K562 (cell line): Measurements from ENCODE around the gene DLGAP3. TPM values are rescaled to one million over a fixed set of nuclear protein-coding genes. Genes with fewer than 3 reads are reported as not detected.
A peak's percentile ranks its signal among the peaks of the same experiment; 100 is the strongest.

ENCODE experiments used
- ATAC-seq: fragments of 200-7000 bp; cut with Tn5 transposase; 3 replicates; pipeline ENCODE4 v1.9.1; 2020; ENCODE audit warnings: moderate library complexity
- BruUV-seq: library from RNA; stranded (reverse); fragments of 400-500 nt; replicated peaks from 2 replicates; lab custom pipeline; 2021; lab: Mats Ljungman, UMichigan
- CTCF ChIA-PET: fragments of 300-600 bp; formaldehyde crosslinking; extraction: SDS; loops from one replicate; lab custom pipeline; 2021; ENCODE audit warnings: low intra/inter-chr PET ratio; lab: Yijun Ruan, JAX
- POLR2A ChIA-PET: fragments of 300-600, 350-650 bp; sonication (Branson Sonifier 250); formaldehyde crosslinking; extraction: SDS; loops from one replicate; lab custom pipeline; 2021; ENCODE audit warnings: antibody characterized with exemption, inconsistent platforms; lab: Yijun Ruan, JAX
- DNase-seq, 4 experiments: peaks; one replicate each; pipeline versions ENCODE4 v3.0.0 to v3.0.0-alpha.2; 2011 to 2018; ENCODE audit warnings: low spot score in 3 of 4, mixed read lengths in 3 of 4; ENCODE audit errors: extremely low read depth in 1 of 4
- FAIRE-seq: peaks from 2 replicates; lab custom pipeline; 2011; peaks lifted over from hg19 to GRCh38; lab: Jason Lieb, UNC
- H2AFZ ChIP-seq: 2 replicates; pipeline ENCODE4 v1.6.0; 2011; ENCODE audit warnings: low read depth, low read length, control low read depth, inconsistent platforms
- H3K27ac ChIP-seq: fragments of 200-600 bp; 3 replicates; pipeline ENCODE4 v1.8.0; 2011; ENCODE audit warnings: low read depth, mild to moderate bottlenecking, control low read depth, inconsistent platforms, low read length, moderate library complexity, mixed read lengths; ENCODE audit errors: extremely low read depth
- H3K27me3 ChIP-seq, 2 experiments: fragments of 300-600 bp in 1 of 2; 2 replicates in 1 of 2; 3 replicates in 1 of 2; pipeline versions ENCODE4 v1.6.0 to v1.8.0; 2011; ENCODE audit warnings: inconsistent platforms in 2 of 2, low read length in 2 of 2, mild to moderate bottlenecking in 1 of 2, mixed read lengths in 1 of 2, moderate library complexity in 1 of 2; ENCODE audit not compliant: control insufficient read depth in 2 of 2, insufficient read depth in 2 of 2
- H3K36me3 ChIP-seq: fragments of 300-600 bp; 3 replicates; pipeline ENCODE4 v1.8.0; 2011; ENCODE audit warnings: mild to moderate bottlenecking, low read length, inconsistent platforms; ENCODE audit not compliant: control insufficient read depth, insufficient read depth
- H3K4me1 ChIP-seq, 2 experiments: fragments of 200-600 bp in 1 of 2; replicated peaks in 1 of 2; 2 replicates in 1 of 2; 3 replicates in 1 of 2; pipeline versions ENCODE4 v1.5.1 to v1.8.0; 2011; ENCODE audit warnings: inconsistent platforms in 2 of 2, low read length in 2 of 2, mild to moderate bottlenecking in 1 of 2, mixed read lengths in 1 of 2, moderate library complexity in 1 of 2; ENCODE audit not compliant: control insufficient read depth in 2 of 2, insufficient read depth in 2 of 2
- H3K4me2 ChIP-seq: 2 replicates; pipeline ENCODE4 v1.6.1; 2011; ENCODE audit warnings: low read length, control low read depth, inconsistent platforms, mixed read lengths; ENCODE audit not compliant: insufficient read depth
- H3K4me3 ChIP-seq: fragments of 200-600 bp; sonication (generic), shearing (Covaris generic); 2 replicates; pipeline ENCODE4 v1.5.1; 2016; ENCODE audit warnings: control low read depth, inconsistent platforms
- H3K79me2 ChIP-seq: fragments of 200-600 bp; 3 replicates; pipeline ENCODE4 v1.8.0; 2011; ENCODE audit warnings: low read length, inconsistent platforms; ENCODE audit not compliant: control insufficient read depth, insufficient read depth
- H3K9ac ChIP-seq, 2 experiments: 2 replicates each; pipeline versions ENCODE4 v1.6.0 to v1.6.1; 2011; ENCODE audit warnings: low read depth in 2 of 2, low read length in 2 of 2, control low read depth in 1 of 2, inconsistent platforms in 1 of 2, mild to moderate bottlenecking in 1 of 2, mixed read lengths in 1 of 2; ENCODE audit not compliant: insufficient read depth in 1 of 2
- H3K9me1 ChIP-seq: one replicate; pipeline ENCODE4 v1.6.0; 2011; ENCODE audit warnings: inconsistent platforms, mild to moderate bottlenecking, low read length, moderate library complexity; ENCODE audit not compliant: control insufficient read depth, insufficient read depth
- H3K9me3 ChIP-seq: replicated peaks from 2 replicates; pipeline ENCODE4 v1.5.1; 2011; ENCODE audit warnings: low read depth, low read length, inconsistent platforms; ENCODE audit not compliant: control insufficient read depth, insufficient read depth
- H4K20me1 ChIP-seq: replicated peaks from 2 replicates; pipeline ENCODE4 v1.6.1; 2011; ENCODE audit warnings: low read length, inconsistent platforms, mixed read lengths; ENCODE audit not compliant: control insufficient read depth, insufficient read depth
- EP300 ChIP-seq: IDR thresholded peaks from 2 replicates; pipeline ENCODE4 v1.6.1; 2012; ENCODE audit warnings: low read length, improper control_type of control experiment
- ETV6 ChIP-seq, 3 experiments: fragments of 150-350 bp in 1 of 3; sonication (generic) in 1 of 3; formaldehyde crosslinking in 1 of 3; IDR thresholded peaks; 2 replicates each; pipeline versions ENCODE4 v1.6.1 to v1.8.0; 2014 to 2022; ENCODE audit warnings: borderline replicate concordance in 2 of 3, low read depth in 2 of 3, antibody characterized with exemption in 1 of 3, low read length in 1 of 3, mild to moderate bottlenecking in 1 of 3, missing genetic modification reagents in 1 of 3
- IFI16 ChIP-seq: fragments of 250-450 bp; sonication (Bioruptor Pico); IDR thresholded peaks from 2 replicates; pipeline ENCODE4 v2.1.2; 2022; ENCODE audit warnings: mild to moderate bottlenecking, inconsistent platforms
- ILK ChIP-seq: fragments of 450-650 bp; IDR thresholded peaks from 2 replicates; pipeline ENCODE4 v1.6.1; 2016; ENCODE audit warnings: missing genetic modification characterization, low read depth, mild to moderate bottlenecking, missing compliant biosample characterization, moderate library complexity, borderline replicate concordance
- KDM5B ChIP-seq: fragments of 200-600 bp; sonication (generic); IDR thresholded peaks from 2 replicates; pipeline ENCODE4 v1.6.1; 2012; ENCODE audit warnings: low read depth, mild to moderate bottlenecking, moderate library complexity, low read length, control low read depth, inconsistent platforms; ENCODE audit not compliant: insufficient replicate concordance
- SMARCE1 ChIP-seq: fragments of 450-650 bp; IDR thresholded peaks from 2 replicates; pipeline ENCODE4 v1.7.1; 2016; ENCODE audit warnings: mild to moderate bottlenecking
- ZFP1 ChIP-seq: fragments of 450-650 bp; formaldehyde crosslinking; IDR thresholded peaks from 2 replicates; pipeline ENCODE4 v1.4.0; 2020; ENCODE audit warnings: mild to moderate bottlenecking, mixed read lengths
- ZNF24 ChIP-seq: fragments of 450-650 bp; IDR thresholded peaks from 2 replicates; pipeline ENCODE4 v1.6.1; 2016
- WGBS: fragments of 100-300 bp; shearing (Covaris generic); methylation state at CpG from one replicate; pipeline ENCODE4 v1.1.6; 2016; ENCODE audit warnings: low coverage, mixed read lengths; ENCODE audit not compliant: insufficient coverage; ENCODE audit errors: missing lambda C conversion rate; 5-methylcytosine and 5-hydroxymethylcytosine counted together
- in situ Hi-C: fragments of 300-500 bp; cut with MboI; formaldehyde crosslinking; loops from 4 replicates; pipeline ENCODE4 v1.15.0; 2018; ENCODE audit warnings: inconsistent platforms, mixed read lengths
- intact Hi-C: fragments of 100-400 bp; cut with micrococcal nuclease; formaldehyde crosslinking; loops from 2 replicates; pipeline ENCODE4 v1.14.2; 2022
- polyA plus RNA-seq, 8 experiments: library from polyadenylated mRNA; depleted of rRNA in 4 of 8; stranded (reverse) in 5 of 8; unstranded in 3 of 8; fragments of >200 nt; fragmentation: Nextera tagmentation in 2 of 8; fragmentation: Illumina TruSeq in 1 of 8; extraction: Ambion mirVana in 2 of 8; extraction: Trizol in 1 of 8; gene quantifications; 2 replicates each; pipeline versions ENCODE4 v1.2.1 to v1.2.3, GENCODE V29; 2011 to 2014; ENCODE audit warnings: inconsistent platforms in 1 of 8, missing spikeins in 1 of 8
- total RNA-seq, 7 experiments: library from RNA; depleted of rRNA in 6 of 7; stranded (reverse); fragments of >200 nt in 6 of 7; fragmentation: Illumina TruSeq in 2 of 7; extraction: Trizol in 2 of 7; gene quantifications; 2 replicates each; pipeline versions ENCODE4 v1.2.1 to v1.2.3, GENCODE V29; 2011 to 2021; ENCODE audit warnings: low replicate concordance in 1 of 7
- TF ChIP-seq, protein P1 (sequence below): fragments of 250-450 bp; sonication (Bioruptor Pico); IDR thresholded peaks from 2 replicates; pipeline ENCODE4 v1.4.0; 2020
- TF ChIP-seq, protein P2 (sequence below): fragments of 250-450 bp; sonication (Bioruptor Pico); IDR thresholded peaks from 2 replicates; pipeline ENCODE4 v1.8.0; 2021; ENCODE audit warnings: borderline replicate concordance, mild to moderate bottlenecking, moderate library complexity; ENCODE audit not compliant: poor library complexity, severe bottlenecking
- TF ChIP-seq, protein P3 (sequence below): conservative IDR thresholded peaks from 2 replicates; pipeline ENCODE4 v1.6.1; 2011; ENCODE audit warnings: low read depth, mild to moderate bottlenecking, low read length; ENCODE audit not compliant: control insufficient read depth
- TF ChIP-seq, protein P4 (sequence below), 2 experiments: fragments of 250-450 bp in 1 of 2; fragments of 450-650 bp in 1 of 2; sonication (Bioruptor Pico) in 1 of 2; IDR thresholded peaks; 2 replicates each; pipeline versions ENCODE4 v1.6.1 to v1.8.0; 2016 to 2021; ENCODE audit warnings: mild to moderate bottlenecking in 2 of 2, moderate library complexity in 2 of 2, missing compliant biosample characterization in 1 of 2, missing genetic modification characterization in 1 of 2

The DLGAP3 gene
- total and polyA plus RNA-seq, 9 of the 15 experiments (the other 6 are each of a cell fraction or from before 2014, with no cell fraction given): 0.01 to 0.16 (median 0.07) TPM; not detected in 6

DNA sequence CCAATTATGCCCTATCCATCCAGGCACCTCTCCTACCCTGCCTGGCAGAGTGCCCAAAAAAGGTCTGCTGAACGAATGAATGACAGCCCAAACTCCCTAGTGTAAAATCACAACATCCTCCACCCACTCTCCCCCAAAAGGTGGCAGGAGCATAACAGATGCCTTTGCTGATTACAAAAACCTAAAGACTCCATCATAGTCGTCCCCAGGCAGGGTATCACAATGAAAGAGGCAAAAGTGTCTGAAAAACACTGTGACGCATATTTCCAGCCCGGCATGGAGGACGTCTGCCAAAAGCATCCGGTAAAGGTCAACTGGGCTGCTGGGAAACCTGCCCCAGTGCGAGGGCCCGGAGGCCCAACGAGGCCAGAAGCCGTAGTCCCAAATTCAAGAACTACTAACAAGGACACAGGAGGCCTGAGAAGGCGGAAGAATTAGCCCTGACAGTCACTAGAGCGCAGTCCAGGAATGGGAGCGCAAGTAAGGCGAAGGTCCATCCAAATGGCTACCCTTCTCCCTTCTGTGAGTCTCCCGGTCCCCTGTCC lies 70.5 kb downstream of the DLGAP3 start:
- POLR2A ChIA-PET: interaction anchor here (0.6 to 1.0 kb wide), 6 partner anchors 10 to 973 kb away, joined by 3 to 4 read pairs (median 3); no protein-coding TSS in a partner anchor
- TF ChIP-seq, protein P1, sequence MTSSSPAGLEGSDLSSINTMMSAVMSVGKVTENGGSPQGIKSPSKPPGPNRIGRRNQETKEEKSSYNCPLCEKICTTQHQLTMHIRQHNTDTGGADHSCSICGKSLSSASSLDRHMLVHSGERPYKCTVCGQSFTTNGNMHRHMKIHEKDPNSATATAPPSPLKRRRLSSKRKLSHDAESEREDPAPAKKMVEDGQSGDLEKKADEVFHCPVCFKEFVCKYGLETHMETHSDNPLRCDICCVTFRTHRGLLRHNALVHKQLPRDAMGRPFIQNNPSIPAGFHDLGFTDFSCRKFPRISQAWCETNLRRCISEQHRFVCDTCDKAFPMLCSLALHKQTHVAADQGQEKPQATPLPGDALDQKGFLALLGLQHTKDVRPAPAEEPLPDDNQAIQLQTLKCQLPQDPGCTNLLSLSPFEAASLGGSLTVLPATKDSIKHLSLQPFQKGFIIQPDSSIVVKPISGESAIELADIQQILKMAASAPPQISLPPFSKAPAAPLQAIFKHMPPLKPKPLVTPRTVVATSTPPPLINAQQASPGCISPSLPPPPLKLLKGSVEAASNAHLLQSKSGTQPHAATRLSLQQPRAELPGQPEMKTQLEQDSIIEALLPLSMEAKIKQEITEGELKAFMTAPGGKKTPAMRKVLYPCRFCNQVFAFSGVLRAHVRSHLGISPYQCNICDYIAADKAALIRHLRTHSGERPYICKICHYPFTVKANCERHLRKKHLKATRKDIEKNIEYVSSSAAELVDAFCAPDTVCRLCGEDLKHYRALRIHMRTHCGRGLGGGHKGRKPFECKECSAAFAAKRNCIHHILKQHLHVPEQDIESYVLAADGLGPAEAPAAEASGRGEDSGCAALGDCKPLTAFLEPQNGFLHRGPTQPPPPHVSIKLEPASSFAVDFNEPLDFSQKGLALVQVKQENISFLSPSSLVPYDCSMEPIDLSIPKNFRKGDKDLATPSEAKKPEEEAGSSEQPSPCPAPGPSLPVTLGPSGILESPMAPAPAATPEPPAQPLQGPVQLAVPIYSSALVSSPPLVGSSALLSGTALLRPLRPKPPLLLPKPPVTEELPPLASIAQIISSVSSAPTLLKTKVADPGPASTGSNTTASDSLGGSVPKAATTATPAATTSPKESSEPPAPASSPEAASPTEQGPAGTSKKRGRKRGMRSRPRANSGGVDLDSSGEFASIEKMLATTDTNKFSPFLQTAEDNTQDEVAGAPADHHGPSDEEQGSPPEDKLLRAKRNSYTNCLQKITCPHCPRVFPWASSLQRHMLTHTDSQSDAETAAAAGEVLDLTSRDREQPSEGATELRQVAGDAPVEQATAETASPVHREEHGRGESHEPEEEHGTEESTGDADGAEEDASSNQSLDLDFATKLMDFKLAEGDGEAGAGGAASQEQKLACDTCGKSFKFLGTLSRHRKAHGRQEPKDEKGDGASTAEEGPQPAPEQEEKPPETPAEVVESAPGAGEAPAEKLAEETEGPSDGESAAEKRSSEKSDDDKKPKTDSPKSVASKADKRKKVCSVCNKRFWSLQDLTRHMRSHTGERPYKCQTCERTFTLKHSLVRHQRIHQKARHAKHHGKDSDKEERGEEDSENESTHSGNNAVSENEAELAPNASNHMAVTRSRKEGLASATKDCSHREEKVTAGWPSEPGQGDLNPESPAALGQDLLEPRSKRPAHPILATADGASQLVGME (CRISPR knock-in tag): no peak
- no peak for TF ChIP-seq SMARCE1
- no peak for TF ChIP-seq KDM5B
- no peak for TF ChIP-seq ETV6 (IDR thresholded peaks at IDR 0.05; ENCODE audit: borderline replicate concordance in 1 of 2, low read depth in 2 of 2, low read length in 1 of 2)
- 0 out of 2 replicates have a peak, but pooled peaks have one; percentile 14 for TF ChIP-seq ETV6 (CRISPR knock-in tag; IDR thresholded peaks at IDR 0.05; ENCODE audit: borderline replicate concordance)
- no peak for TF ChIP-seq ILK (tag)
- peak; percentile 94 for TF ChIP-seq ZNF24
- TF ChIP-seq, protein P2, sequence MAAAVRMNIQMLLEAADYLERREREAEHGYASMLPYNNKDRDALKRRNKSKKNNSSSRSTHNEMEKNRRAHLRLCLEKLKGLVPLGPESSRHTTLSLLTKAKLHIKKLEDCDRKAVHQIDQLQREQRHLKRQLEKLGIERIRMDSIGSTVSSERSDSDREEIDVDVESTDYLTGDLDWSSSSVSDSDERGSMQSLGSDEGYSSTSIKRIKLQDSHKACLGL (CRISPR knock-in tag): no peak
- TF ChIP-seq, protein P3, sequence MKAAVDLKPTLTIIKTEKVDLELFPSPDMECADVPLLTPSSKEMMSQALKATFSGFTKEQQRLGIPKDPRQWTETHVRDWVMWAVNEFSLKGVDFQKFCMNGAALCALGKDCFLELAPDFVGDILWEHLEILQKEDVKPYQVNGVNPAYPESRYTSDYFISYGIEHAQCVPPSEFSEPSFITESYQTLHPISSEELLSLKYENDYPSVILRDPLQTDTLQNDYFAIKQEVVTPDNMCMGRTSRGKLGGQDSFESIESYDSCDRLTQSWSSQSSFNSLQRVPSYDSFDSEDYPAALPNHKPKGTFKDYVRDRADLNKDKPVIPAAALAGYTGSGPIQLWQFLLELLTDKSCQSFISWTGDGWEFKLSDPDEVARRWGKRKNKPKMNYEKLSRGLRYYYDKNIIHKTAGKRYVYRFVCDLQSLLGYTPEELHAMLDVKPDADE: no peak; the same call in 1 of the 2 replicates
- no peak for TF ChIP-seq EP300
- no peak for TF ChIP-seq IFI16
- TF ChIP-seq ZFP1 (CRISPR knock-in tag): no peak
- TF ChIP-seq, protein P4, sequence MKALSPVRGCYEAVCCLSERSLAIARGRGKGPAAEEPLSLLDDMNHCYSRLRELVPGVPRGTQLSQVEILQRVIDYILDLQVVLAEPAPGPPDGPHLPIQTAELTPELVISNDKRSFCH (CRISPR knock-in tag; IDR thresholded peaks at IDR 0.05): no peak
- TF ChIP-seq, protein P4 (tag; IDR thresholded peaks at IDR 0.05): no peak

More for the DNA sequence above, 70.5 kb downstream of the DLGAP3 start:
- CTCF ChIA-PET: no interaction called here
- Histone ChIP-seq H3K9me3 (peaks cover 5% of the 10 kb centered on the region), H3K27ac (peak overlapping the region; percentile 85), H4K20me1 (no peaks in the 10 kb centered on the region), H3K79me2 (peaks cover 40% of the 10 kb centered on the region), H3K36me3 (peaks cover 33% of the 10 kb centered on the region; the same call in 2 of the 3 replicates), H3K9ac (peak overlapping the region; percentile 94 to 96), H3K4me1 (peaks cover 3 to 20% of the 10 kb centered on the region in 2 experiments; a peak in 3 of 5 replicates), H3K4me3 (peak overlapping the region; percentile 83), H2AFZ (peak overlapping the region; percentile 99), H3K27me3 (no peaks in the 10 kb centered on the region), H3K9me1 (no peaks in the 10 kb centered on the region), H3K4me2 (peak overlapping the region; percentile 99)
- in situ Hi-C loops (no loop called here), intact Hi-C loops (loop anchor here (5.0 to 10.0 kb wide), 2 partner anchors 336 to 698 kb away; partner anchors contain the start of genes KIAA0319L, NCDN and SFPQ)
- no TSS peak for BruUV-seq
- ATAC-seq (peak; percentile 64), DNase-seq (peak; percentile 34 to 52 (median 38)), FAIRE-seq (peak; percentile 26)
- WGBS: 1% methylated on average over 15 of the region's 15 CpGs
